ENCODE data around the gene ATRNL1.
"Not testable (repeated sequence)": the region's sequence is repeated elsewhere in the genome, so short reads cannot be mapped to it uniquely, and the experiment has no call there.

The ATRNL1 gene

DNA sequence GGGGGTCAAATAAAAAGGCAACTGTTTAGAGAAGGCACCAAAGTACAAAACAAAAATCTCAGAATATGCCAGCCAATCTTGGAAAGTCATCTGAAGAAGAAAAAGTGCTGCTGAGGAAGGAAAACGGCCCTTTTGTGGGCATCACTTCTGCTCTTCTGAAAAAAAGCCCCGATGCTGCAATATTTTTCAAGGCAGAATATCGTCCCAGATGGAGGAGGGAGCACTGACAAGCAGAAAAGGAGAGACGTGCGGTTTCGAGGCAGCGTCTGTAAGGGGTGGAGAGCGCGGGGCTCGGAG lies 959 bp upstream of the ATRNL1 start:
- Histone ChIP-seq H3K9me3 (ENCODE audit: control insufficient read depth in 1 of 2, low read length in 2 of 2) (peaks cover 0 to 7% of the 10 kb centered on the region in 2 donors), H3K27ac (ENCODE audit: low read length) (no peak overlapping the region), H3K36me3 (ENCODE audit: control insufficient read depth in 1 of 2, insufficient read depth in 2 of 2, low read length in 2 of 2) (no peaks in the 10 kb centered on the region), H3K4me3 (ENCODE audit: low read depth in 1 of 2, low read length in 2 of 2) (peak overlapping the region; percentile 56 to 81), H3K27me3 (ENCODE audit: low read depth, low read length) (peaks cover 8% of the 10 kb centered on the region), H3K4me1 (ENCODE audit: control insufficient read depth in 1 of 2, insufficient read depth in 2 of 2, low read length in 2 of 2) (peaks cover 0 to 15% of the 10 kb centered on the region in 2 donors)

DNA sequence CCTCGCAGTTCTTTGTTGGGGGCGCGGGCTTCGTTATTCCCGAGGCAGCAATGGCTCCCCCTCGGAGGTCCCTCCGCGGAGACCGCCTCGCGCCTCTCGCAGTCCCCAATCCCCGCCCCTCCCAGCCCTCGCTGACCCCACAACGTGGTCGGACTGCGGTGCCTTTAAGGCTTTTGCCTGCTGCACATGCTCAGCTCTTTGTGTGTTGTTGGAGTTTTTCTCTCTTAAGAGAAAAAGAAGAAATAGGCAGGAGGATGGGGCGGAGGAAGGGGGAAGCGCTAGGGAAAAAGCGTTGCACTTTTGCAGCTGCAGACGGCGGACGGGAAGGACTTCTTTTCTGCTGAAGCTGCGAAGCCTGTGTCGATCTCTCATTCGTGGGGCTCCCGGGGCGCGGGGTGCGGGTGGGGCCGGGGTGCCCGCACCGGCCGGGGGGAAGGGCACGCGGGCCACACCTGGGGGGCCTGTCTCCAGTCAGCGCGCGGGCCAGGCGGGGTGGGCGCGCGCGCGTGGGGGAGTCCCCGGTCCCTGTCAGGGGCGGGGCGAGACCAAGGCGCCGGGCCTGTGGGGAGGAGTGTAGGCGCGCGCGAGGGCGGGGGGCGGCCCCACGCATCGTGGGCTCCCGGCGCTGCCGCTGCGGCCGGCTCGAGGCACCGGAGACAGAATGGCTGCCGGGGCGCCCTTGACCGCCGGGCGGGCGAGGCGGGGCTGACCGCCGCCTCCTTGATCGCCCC lies 445 bp upstream of the ATRNL1 start:
- Histone ChIP-seq H3K36me3 (ENCODE audit: control insufficient read depth in 1 of 2, insufficient read depth in 2 of 2, low read length in 2 of 2) (no peaks in the 10 kb centered on the region), H3K9me3 (ENCODE audit: control insufficient read depth in 1 of 2, low read length in 2 of 2) (peaks cover 0 to 2% of the 10 kb centered on the region in 2 donors), H3K4me3 (ENCODE audit: low read depth in 1 of 2, low read length in 2 of 2) (peak overlapping the region; percentile 56 to 81), H3K27ac (ENCODE audit: low read length) (no peak overlapping the region), H3K27me3 (ENCODE audit: low read depth, low read length) (peaks cover 8% of the 10 kb centered on the region), H3K4me1 (ENCODE audit: control insufficient read depth in 1 of 2, insufficient read depth in 2 of 2, low read length in 2 of 2) (peaks cover 0 to 15% of the 10 kb centered on the region in 2 donors)

- Histone ChIP-seq H3K27ac (ENCODE audit: low read length) (no peak overlapping the region), H3K27me3 (ENCODE audit: low read depth, low read length) (peaks cover 8% of the 10 kb centered on the region), H3K4me1 (ENCODE audit: control insufficient read depth in 1 of 2, insufficient read depth in 2 of 2, low read length in 2 of 2) (peaks cover 0 to 15% of the 10 kb centered on the region in 2 donors), H3K36me3 (ENCODE audit: control insufficient read depth in 1 of 2, insufficient read depth in 2 of 2, low read length in 2 of 2) (no peaks in the 10 kb centered on the region), H3K9me3 (ENCODE audit: control insufficient read depth in 1 of 2, low read length in 2 of 2) (no peaks in the 10 kb centered on the region), H3K4me3 (ENCODE audit: low read depth in 1 of 2, low read length in 2 of 2) (peak overlapping the region; percentile 26 to 81)
These were observed 727 bp downstream of the ATRNL1 start for GRCh38 chr10:115093776-115094408.

DNA sequence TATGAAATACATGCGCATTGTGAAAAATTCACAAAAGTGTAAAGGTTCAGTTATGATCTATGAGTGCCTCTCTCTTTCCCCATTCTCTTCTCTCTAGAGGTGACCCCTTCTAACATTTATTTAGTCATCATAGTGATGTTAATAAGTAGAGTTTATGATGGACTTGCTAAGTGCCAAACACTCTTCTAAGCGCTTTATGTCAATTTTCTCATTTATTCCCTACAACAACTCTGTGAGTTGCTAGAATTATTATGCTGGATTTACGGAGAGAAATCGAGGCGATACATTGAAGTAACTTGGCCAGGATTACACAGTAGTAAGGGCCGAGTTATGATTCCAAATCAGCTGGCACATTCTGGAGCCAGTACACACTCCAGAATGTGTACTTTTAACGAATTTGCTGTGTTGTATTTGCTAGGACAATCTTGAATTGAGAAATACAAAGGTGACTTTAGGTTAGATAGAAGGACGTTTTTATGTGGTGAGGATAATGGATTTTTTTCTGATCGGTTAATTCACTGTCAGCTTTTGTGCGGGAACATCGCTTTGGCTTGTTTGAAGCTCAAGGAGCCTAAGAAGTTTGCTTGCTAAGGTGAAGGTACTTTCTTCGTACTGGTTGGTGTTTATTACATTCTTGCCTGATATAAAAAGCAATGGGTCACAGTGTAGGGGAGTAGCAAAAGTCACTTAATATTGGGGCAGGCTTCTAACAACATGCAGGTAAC lies 1.4 kb downstream of the ATRNL1 start:
- Histone ChIP-seq H3K9me3 (ENCODE audit: control insufficient read depth in 1 of 2, low read length in 2 of 2) (no peaks in the 10 kb centered on the region), H3K27ac (ENCODE audit: low read length) (no peak overlapping the region), H3K27me3 (ENCODE audit: low read depth, low read length) (peaks cover 8% of the 10 kb centered on the region), H3K4me1 (ENCODE audit: control insufficient read depth in 1 of 2, insufficient read depth in 2 of 2, low read length in 2 of 2) (peaks cover 0 to 15% of the 10 kb centered on the region in 2 donors), H3K36me3 (ENCODE audit: control insufficient read depth in 1 of 2, insufficient read depth in 2 of 2, low read length in 2 of 2) (no peaks in the 10 kb centered on the region), H3K4me3 (ENCODE audit: low read depth in 1 of 2, low read length in 2 of 2) (peak overlapping the region; percentile 26 to 81)

DNA sequence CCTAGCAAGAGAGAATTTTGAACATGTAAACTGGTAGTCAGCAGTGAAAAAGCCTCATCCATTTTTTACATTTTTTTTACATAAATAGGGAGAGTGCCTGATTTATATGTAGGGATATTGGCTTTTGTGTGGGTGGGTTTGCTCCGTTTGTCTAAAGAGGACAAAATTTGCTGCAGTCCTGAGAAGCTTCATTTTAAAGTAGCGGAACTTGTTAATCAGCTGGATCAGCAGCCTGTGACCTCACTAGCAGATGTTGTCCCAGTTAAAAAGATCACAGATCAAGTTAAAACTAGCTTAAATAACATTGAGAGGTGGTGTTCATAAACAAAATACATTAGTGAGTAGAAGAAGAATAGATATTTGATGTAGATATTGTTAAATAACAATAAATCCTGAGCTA lies 2.6 kb downstream of the ATRNL1 start:
- Histone ChIP-seq H3K27ac (ENCODE audit: low read length) (no peak overlapping the region), H3K27me3 (ENCODE audit: low read depth, low read length) (peaks cover 8% of the 10 kb centered on the region), H3K36me3 (ENCODE audit: control insufficient read depth in 1 of 2, insufficient read depth in 2 of 2, low read length in 2 of 2) (no peaks in the 10 kb centered on the region), H3K9me3 (ENCODE audit: control insufficient read depth in 1 of 2, low read length in 2 of 2) (no peaks in the 10 kb centered on the region), H3K4me3 (ENCODE audit: low read depth in 1 of 2, low read length in 2 of 2) (no peak overlapping the region), H3K4me1 (ENCODE audit: control insufficient read depth in 1 of 2, insufficient read depth in 2 of 2, low read length in 2 of 2) (peaks cover 0 to 15% of the 10 kb centered on the region in 2 donors)

DNA sequence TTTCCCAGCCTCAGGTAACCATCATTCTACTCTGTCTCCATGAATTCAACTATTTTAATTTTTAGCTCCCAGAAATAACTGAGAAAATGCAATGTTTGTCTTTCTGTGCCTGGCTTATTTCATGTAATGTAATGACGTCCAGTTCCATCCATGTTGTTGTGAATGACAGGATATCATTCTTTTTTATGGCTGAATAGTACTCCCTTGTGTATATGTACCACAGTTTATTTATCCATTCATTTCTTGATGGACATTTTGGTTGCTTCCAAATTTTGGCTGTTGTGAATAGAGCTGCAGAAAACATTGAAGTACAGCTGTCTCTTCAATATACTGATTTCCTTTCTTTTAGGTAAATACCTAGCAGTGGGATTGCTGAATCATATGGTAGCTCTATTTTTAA lies 10.5 kb downstream of the ATRNL1 start:
- Histone ChIP-seq H3K27me3 (ENCODE audit: low read depth, low read length) (no peaks in the 10 kb centered on the region), H3K4me1 (ENCODE audit: control insufficient read depth in 1 of 2, insufficient read depth in 2 of 2, low read length in 2 of 2) (no peaks in the 10 kb centered on the region), H3K36me3 (ENCODE audit: control insufficient read depth in 1 of 2, insufficient read depth in 2 of 2, low read length in 2 of 2) (no peaks in the 10 kb centered on the region), H3K27ac (ENCODE audit: low read length) (no peak overlapping the region), H3K4me3 (ENCODE audit: low read depth in 1 of 2, low read length in 2 of 2) (no peak overlapping the region), H3K9me3 (ENCODE audit: control insufficient read depth in 1 of 2, low read length in 2 of 2) (no peaks in the 10 kb centered on the region)

- not testable (repeated sequence) for H3K36me3 ChIP-seq (ENCODE audit: control insufficient read depth in 1 of 2, insufficient read depth in 2 of 2, low read length in 2 of 2); H3K27me3 ChIP-seq (ENCODE audit: low read depth, low read length); H3K27ac ChIP-seq (ENCODE audit: low read length); H3K4me3 ChIP-seq (ENCODE audit: low read depth in 1 of 2, low read length in 2 of 2); H3K9me3 ChIP-seq (ENCODE audit: control insufficient read depth in 1 of 2, low read length in 2 of 2); H3K4me1 ChIP-seq (ENCODE audit: control insufficient read depth in 1 of 2, insufficient read depth in 2 of 2, low read length in 2 of 2)
These were observed 12.2 kb downstream of the ATRNL1 start for GRCh38 chr10:115105411-115105810.

DNA sequence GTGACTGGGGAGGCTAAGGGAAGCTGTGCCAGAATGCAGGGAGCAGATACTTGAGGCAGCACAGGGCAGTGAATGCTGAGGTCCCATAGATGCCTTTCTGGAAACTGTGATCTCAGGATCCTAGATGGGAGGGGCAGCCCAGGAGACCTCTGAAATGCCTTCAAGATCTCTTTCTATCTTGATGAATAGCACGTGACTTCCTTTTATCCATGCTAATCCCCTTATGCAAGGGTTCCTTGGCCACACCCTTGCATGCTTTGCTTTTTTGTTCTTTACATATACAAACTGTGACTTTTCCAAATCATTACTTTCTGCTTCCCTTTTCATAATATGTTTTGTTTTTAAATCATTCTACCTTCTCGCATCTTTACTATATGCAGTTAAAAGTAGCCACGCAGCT lies 14.7 kb downstream of the ATRNL1 start:
- no peaks in the 10 kb centered on the region for H3K27me3 ChIP-seq (ENCODE audit: low read depth, low read length)
- no peaks in the 10 kb centered on the region for H3K4me1 ChIP-seq (ENCODE audit: control insufficient read depth in 1 of 2, insufficient read depth in 2 of 2, low read length in 2 of 2)
- no peaks in the 10 kb centered on the region for H3K36me3 ChIP-seq (ENCODE audit: control insufficient read depth in 1 of 2, insufficient read depth in 2 of 2, low read length in 2 of 2)
- H3K4me3 ChIP-seq (ENCODE audit: low read depth in 1 of 2, low read length in 2 of 2) = no peak overlapping the region
- no peak overlapping the region for H3K27ac ChIP-seq (ENCODE audit: low read length)
- no peaks in the 10 kb centered on the region for H3K9me3 ChIP-seq (ENCODE audit: control insufficient read depth in 1 of 2, low read length in 2 of 2)

DNA sequence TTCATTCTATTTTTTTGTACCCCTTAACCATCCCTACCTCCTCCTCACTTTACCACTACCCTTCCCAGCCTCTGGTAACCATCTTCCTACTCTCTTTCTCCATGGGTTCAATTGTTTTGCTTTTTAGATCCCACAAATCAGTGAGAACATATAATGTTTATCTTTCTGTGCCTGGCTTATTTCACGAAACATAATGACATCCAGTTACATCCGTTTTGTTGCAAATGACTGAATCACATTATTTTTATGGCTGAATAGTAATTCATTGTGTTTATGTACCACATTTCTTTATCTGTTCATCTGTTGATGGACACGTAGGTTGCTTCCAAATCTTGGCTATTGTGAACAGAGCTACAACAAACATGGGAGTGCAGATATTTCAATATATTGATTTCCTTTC lies 24.1 kb downstream of the ATRNL1 start:
- Histone ChIP-seq H3K4me3 (ENCODE audit: low read depth in 1 of 2, low read length in 2 of 2) (no peak overlapping the region), H3K27ac (ENCODE audit: low read length) (no peak overlapping the region), H3K9me3 (ENCODE audit: control insufficient read depth in 1 of 2, low read length in 2 of 2) (no peaks in the 10 kb centered on the region), H3K27me3 (ENCODE audit: low read depth, low read length) (no peaks in the 10 kb centered on the region), H3K4me1 (ENCODE audit: control insufficient read depth in 1 of 2, insufficient read depth in 2 of 2, low read length in 2 of 2) (no peaks in the 10 kb centered on the region), H3K36me3 (ENCODE audit: control insufficient read depth in 1 of 2, insufficient read depth in 2 of 2, low read length in 2 of 2) (no peaks in the 10 kb centered on the region)

GRCh38 chr10:115118346-115118745 lies 25.2 kb downstream of the ATRNL1 start:
- Histone ChIP-seq H3K9me3 (ENCODE audit: control insufficient read depth in 1 of 2, low read length in 2 of 2) (no peaks in the 10 kb centered on the region), H3K4me1 (ENCODE audit: control insufficient read depth in 1 of 2, insufficient read depth in 2 of 2, low read length in 2 of 2) (no peaks in the 10 kb centered on the region), H3K36me3 (ENCODE audit: control insufficient read depth in 1 of 2, insufficient read depth in 2 of 2, low read length in 2 of 2) (no peaks in the 10 kb centered on the region), H3K4me3 (ENCODE audit: low read depth in 1 of 2, low read length in 2 of 2) (no peak overlapping the region), H3K27ac (ENCODE audit: low read length) (no peak overlapping the region), H3K27me3 (ENCODE audit: low read depth, low read length) (no peaks in the 10 kb centered on the region)

GRCh38 chr10:115125505-115125904 lies 32.3 kb downstream of the ATRNL1 start:
- H3K4me1 ChIP-seq (ENCODE audit: control insufficient read depth in 1 of 2, insufficient read depth in 2 of 2, low read length in 2 of 2) = no peaks in the 10 kb centered on the region
- H3K36me3 ChIP-seq (ENCODE audit: control insufficient read depth in 1 of 2, insufficient read depth in 2 of 2, low read length in 2 of 2) = no peaks in the 10 kb centered on the region
- no peak overlapping the region for H3K27ac ChIP-seq (ENCODE audit: low read length)
- no peak overlapping the region for H3K4me3 ChIP-seq (ENCODE audit: low read depth in 1 of 2, low read length in 2 of 2)
- H3K27me3 ChIP-seq (ENCODE audit: low read depth, low read length) = no peaks in the 10 kb centered on the region
- H3K9me3 ChIP-seq (ENCODE audit: control insufficient read depth in 1 of 2, low read length in 2 of 2) = no peaks in the 10 kb centered on the region

All from muscle layer of duodenum (tissue), 2 donors.